HL-60 (cell line): ENCODE data around the gene PCCA.

Source experiments
- DNase-seq, 2 experiments: peaks; one replicate each; pipeline ENCODE4 v3.0.0-alpha.2; 2010 to 2020; ENCODE audit warnings: low read depth in 1 of 2, low spot score in 1 of 2
- H3K27ac ChIP-seq: fragments of 250-450 bp; sonication (Bioruptor Pico); replicated peaks from 2 replicates; pipeline ENCODE4 v1.5.1; 2020; ENCODE audit warnings: mild to moderate bottlenecking, moderate library complexity
- H3K27me3 ChIP-seq: fragments of 250-450 bp; sonication (Bioruptor Pico); 2 replicates; pipeline ENCODE4 v1.5.1; 2021; ENCODE audit warnings: mild to moderate bottlenecking, moderate library complexity; ENCODE audit not compliant: insufficient read depth, poor library complexity, severe bottlenecking
- H3K4me3 ChIP-seq: replicated peaks from 2 replicates; pipeline ENCODE4 v1.5.1; 2011; ENCODE audit warnings: mild to moderate bottlenecking, control low read depth, low read length; ENCODE audit not compliant: insufficient read depth
- GABPA ChIP-seq: IDR thresholded peaks from 2 replicates; pipeline ENCODE4 v1.6.1; 2012; ENCODE audit warnings: low read depth
- POLR2AphosphoS5 ChIP-seq: IDR thresholded peaks from 2 replicates; pipeline ENCODE4 v1.6.1; 2012; ENCODE audit warnings: low read depth
- SPI1 ChIP-seq: IDR thresholded peaks from 2 replicates; pipeline ENCODE4 v1.6.1; 2012; ENCODE audit warnings: low read depth, mild to moderate bottlenecking, borderline replicate concordance
- TF ChIP-seq, protein P1 (sequence below): IDR thresholded peaks from one replicate; pipeline ENCODE4 v1.5.1; 2011; ENCODE audit warnings: low read length, control low read depth, inconsistent platforms; ENCODE audit not compliant: insufficient read depth
- TF ChIP-seq, protein P2 (sequence below): IDR thresholded peaks from 2 replicates; pipeline ENCODE4 v1.6.1; 2012; ENCODE audit warnings: low read depth; ENCODE audit not compliant: insufficient replicate concordance

PCCA gene

DNA sequence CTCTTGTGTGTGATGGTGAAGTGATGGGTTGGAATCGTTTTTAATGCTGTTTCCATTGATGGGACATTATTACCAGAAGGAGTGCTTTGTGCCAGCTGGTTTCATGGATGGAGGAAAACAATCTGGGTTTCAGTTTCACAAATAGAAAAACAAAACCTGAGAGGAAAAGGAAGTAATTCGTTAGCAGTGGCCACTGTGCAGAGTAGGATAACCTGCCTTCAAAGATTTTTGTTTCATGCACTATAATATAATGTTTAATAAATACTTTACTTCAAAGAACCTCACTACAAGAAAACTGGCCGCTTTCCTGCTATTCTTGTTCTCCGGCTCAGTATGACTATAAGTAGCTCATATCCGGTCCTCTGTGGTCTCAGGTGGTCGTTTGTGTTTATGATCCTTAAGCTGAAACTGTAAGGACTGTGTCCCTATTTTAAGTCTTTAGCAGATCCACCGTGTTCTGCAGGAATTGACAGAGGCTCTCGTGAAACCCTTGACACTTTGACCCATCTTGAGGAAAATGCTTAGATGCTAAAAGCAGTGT, 395.0 kb downstream of the PCCA start:
- DNase-seq = no peak
- H3K27me3 ChIP-seq = peaks cover 19% of the 10 kb centered on the region
- no peak overlapping the region for H3K27ac ChIP-seq
- no peak overlapping the region for H3K4me3 ChIP-seq
- TF ChIP-seq, protein P1, sequence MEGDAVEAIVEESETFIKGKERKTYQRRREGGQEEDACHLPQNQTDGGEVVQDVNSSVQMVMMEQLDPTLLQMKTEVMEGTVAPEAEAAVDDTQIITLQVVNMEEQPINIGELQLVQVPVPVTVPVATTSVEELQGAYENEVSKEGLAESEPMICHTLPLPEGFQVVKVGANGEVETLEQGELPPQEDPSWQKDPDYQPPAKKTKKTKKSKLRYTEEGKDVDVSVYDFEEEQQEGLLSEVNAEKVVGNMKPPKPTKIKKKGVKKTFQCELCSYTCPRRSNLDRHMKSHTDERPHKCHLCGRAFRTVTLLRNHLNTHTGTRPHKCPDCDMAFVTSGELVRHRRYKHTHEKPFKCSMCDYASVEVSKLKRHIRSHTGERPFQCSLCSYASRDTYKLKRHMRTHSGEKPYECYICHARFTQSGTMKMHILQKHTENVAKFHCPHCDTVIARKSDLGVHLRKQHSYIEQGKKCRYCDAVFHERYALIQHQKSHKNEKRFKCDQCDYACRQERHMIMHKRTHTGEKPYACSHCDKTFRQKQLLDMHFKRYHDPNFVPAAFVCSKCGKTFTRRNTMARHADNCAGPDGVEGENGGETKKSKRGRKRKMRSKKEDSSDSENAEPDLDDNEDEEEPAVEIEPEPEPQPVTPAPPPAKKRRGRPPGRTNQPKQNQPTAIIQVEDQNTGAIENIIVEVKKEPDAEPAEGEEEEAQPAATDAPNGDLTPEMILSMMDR = no peak
- no peak for TF ChIP-seq POLR2AphosphoS5

DNA sequence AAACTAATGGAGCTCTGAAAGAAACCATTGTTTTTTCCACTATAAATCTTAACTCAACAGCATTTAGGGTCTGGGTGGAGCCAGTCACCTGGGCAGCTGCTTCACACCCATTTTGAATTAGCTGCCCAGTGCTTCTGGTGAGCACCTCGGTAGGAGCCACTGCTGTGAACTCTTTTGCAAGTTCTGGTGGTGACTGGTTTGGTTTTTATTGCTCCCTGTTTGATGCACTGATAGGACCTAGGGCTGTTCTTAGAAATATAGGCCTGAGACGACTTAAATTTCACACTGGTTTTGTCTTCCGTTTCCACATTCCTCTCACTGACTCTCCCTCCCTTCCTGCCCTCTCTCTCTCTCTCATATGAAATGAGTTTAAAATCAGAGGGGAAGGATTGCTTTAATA, 395.8 kb downstream of the PCCA start:
- H3K27ac ChIP-seq = no peak overlapping the region
- peaks cover 18% of the 10 kb centered on the region for H3K27me3 ChIP-seq
- no peak for DNase-seq
- TF ChIP-seq, protein P1 = no peak
- no peak overlapping the region for H3K4me3 ChIP-seq

DNA sequence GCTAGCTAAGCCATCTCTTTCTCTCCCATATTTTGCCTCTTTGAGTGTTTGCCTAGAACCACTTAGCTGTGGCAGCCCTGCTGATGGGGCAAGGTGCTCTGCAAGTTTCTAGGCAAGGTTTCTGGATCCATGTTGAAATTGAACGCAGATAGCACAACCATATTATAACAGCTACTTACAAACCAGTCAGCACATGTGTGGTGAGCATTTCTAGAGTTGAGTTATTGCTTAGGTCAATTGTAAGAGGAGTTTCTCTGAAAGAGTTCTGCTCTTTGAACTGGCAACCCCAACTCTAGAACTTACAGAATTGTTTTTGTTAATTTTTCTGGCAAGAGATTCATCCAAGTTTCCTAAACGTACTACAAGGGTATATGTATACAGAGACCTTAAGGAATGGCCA, 396.4 kb downstream of the PCCA start:
- TF ChIP-seq POLR2AphosphoS5 = no peak
- TF ChIP-seq, protein P2, sequence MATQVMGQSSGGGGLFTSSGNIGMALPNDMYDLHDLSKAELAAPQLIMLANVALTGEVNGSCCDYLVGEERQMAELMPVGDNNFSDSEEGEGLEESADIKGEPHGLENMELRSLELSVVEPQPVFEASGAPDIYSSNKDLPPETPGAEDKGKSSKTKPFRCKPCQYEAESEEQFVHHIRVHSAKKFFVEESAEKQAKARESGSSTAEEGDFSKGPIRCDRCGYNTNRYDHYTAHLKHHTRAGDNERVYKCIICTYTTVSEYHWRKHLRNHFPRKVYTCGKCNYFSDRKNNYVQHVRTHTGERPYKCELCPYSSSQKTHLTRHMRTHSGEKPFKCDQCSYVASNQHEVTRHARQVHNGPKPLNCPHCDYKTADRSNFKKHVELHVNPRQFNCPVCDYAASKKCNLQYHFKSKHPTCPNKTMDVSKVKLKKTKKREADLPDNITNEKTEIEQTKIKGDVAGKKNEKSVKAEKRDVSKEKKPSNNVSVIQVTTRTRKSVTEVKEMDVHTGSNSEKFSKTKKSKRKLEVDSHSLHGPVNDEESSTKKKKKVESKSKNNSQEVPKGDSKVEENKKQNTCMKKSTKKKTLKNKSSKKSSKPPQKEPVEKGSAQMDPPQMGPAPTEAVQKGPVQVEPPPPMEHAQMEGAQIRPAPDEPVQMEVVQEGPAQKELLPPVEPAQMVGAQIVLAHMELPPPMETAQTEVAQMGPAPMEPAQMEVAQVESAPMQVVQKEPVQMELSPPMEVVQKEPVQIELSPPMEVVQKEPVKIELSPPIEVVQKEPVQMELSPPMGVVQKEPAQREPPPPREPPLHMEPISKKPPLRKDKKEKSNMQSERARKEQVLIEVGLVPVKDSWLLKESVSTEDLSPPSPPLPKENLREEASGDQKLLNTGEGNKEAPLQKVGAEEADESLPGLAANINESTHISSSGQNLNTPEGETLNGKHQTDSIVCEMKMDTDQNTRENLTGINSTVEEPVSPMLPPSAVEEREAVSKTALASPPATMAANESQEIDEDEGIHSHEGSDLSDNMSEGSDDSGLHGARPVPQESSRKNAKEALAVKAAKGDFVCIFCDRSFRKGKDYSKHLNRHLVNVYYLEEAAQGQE = no peak
- TF ChIP-seq, protein P1 = no peak
- TF ChIP-seq GABPA = no peak
- TF ChIP-seq SPI1 = no peak
- H3K27ac ChIP-seq = no peak overlapping the region
- H3K27me3 ChIP-seq = peaks cover 17% of the 10 kb centered on the region

DNA sequence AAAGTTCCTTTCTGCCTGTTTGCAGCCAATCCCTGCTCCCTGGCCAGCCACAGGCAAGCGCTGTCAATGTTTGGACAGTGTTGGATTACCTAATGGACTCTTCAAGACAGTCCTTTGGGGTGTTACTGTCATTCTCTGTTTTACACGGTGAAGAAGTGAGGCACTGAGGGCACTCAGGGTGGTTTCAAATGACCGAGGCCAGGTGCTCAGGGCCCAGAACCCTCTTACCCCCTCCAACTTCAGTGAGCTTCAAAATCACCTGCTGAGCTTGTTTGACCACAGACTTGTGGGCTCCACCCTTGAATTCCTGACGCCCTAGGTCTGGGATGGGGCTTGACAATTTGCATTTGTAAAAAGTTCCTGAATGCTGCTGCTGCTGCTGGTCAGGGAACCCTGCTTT, 401.8 kb downstream of the PCCA start:
- Histone ChIP-seq H3K27me3 (peaks cover 4% of the 10 kb centered on the region), H3K27ac (no peak overlapping the region), H3K4me3 (no peak overlapping the region)
- TF ChIP-seq GABPA (no peak), SPI1 (no peak), POLR2AphosphoS5 (no peak)
- TF ChIP-seq, protein P1 = no peak
- TF ChIP-seq, protein P2 = no peak
- DNase-seq = no peak

More for the DNA sequence above, 396.4 kb downstream of the PCCA start:
- DNase-seq = no peak
- H3K4me3 ChIP-seq = no peak overlapping the region
